Immature natural killer cell (primary cell): ENCODE results near the gene RAB6B. TPM values are rescaled to one million over a fixed set of nuclear protein-coding genes. Genes with fewer than 3 reads are reported as not detected.
"Not testable (repeated sequence)": the region's sequence is repeated elsewhere in the genome, so short reads cannot be mapped to it uniquely, and the experiment has no call there.

Experiments used
- DNase-seq, 3 donors: peaks; one replicate each; pipeline ENCODE4 v3.0.0; 2022; ENCODE audit warnings: mixed read lengths in 1 of 3
- H3K27ac Mint-ChIP-seq, 6 donors: one replicate each; pipeline ENCODE4 v1.8.0; 2020; ENCODE audit warnings: mixed read lengths in 6 of 6, mild to moderate bottlenecking in 5 of 6, inconsistent platforms in 4 of 6, moderate library complexity in 3 of 6
- H3K27me3 Mint-ChIP-seq, 3 donors: one replicate each; pipeline ENCODE4 v1.8.0; 2020 to 2021; ENCODE audit warnings: low read depth in 3 of 3, mild to moderate bottlenecking in 3 of 3, mixed read lengths in 3 of 3, moderate library complexity in 3 of 3, inconsistent platforms in 1 of 3
- H3K36me3 Mint-ChIP-seq, 3 donors: one replicate each; pipeline ENCODE4 v1.8.0; 2020; ENCODE audit warnings: mixed read lengths in 3 of 3, inconsistent platforms in 2 of 3, mild to moderate bottlenecking in 2 of 3
- H3K4me1 Mint-ChIP-seq, 2 donors: one replicate each; pipeline ENCODE4 v1.8.0; 2020; ENCODE audit warnings: inconsistent platforms in 2 of 2, mild to moderate bottlenecking in 2 of 2, mixed read lengths in 2 of 2, moderate library complexity in 1 of 2
- H3K4me3 Mint-ChIP-seq, 5 donors: one replicate each; pipeline ENCODE4 v1.8.0; 2020; ENCODE audit warnings: mild to moderate bottlenecking in 5 of 5, mixed read lengths in 5 of 5, inconsistent platforms in 3 of 5, moderate library complexity in 3 of 5
- H3K9me3 Mint-ChIP-seq, 6 donors: one replicate each; pipeline ENCODE4 v1.8.0; 2020; ENCODE audit warnings: mild to moderate bottlenecking in 6 of 6, mixed read lengths in 6 of 6, inconsistent platforms in 4 of 6, moderate library complexity in 3 of 6
- polyA plus RNA-seq, 3 donors: library from polyadenylated mRNA; unstranded; fragments of 300-500 nt; fragmentation: Illumina TruSeq; gene quantifications; one replicate each; pipeline ENCODE4 v1.2.3, GENCODE V29; 2021

RAB6B gene
- polyA plus RNA-seq, 3 donors from 2014 or later: 0.46 to 0.53 TPM; not detected in 1

DNA sequence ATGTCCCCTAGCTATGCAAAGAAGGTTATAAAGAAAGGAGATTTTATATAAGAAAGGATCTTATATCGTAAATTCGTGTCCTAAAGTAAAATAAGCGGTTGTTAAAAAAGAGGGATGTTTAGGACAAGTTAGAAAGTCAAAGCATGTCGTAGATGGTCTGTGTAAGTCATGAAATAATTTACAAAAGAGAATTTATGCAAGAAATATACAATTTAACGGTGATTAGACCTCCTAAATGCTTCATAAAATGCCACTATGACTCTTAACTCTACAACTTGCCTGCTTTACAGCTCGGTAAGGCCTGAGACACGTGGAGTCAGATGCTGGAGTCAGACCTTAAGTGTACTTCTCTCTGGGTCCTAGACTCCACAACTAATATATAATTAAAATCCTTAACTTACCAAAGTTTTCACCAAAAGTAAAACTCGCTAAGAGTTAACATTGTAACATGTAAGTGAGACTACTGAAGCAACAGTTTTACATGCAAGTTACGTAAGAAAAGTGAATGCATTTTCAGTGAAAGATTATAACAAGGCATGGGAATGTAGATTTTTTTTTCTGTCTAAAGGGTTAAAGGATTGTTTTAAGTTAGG, 103.4 kb downstream of the RAB6B start:
- no peak for DNase-seq
- peaks cover 0 to 13% (median 3%) of the 10 kb centered on the region in 6 donors for H3K9me3 Mint-ChIP-seq
- H3K27ac Mint-ChIP-seq: no peak overlapping the region
- peaks cover 2 to 3% (median 2%) of the 10 kb centered on the region in 3 donors for H3K27me3 Mint-ChIP-seq
- H3K36me3 Mint-ChIP-seq: peaks cover 0 to 6% (median 4%) of the 10 kb centered on the region in 3 donors
- no peak overlapping the region for H3K4me3 Mint-ChIP-seq
- H3K4me1 Mint-ChIP-seq: no peaks in the 10 kb centered on the region

- peaks cover 0 to 3% (median 2%) of the 10 kb centered on the region in 3 donors for H3K27me3 Mint-ChIP-seq
- H3K36me3 Mint-ChIP-seq: peaks cover 0 to 6% (median 3%) of the 10 kb centered on the region in 3 donors
- peaks cover 0 to 12% (median 3%) of the 10 kb centered on the region in 6 donors for H3K9me3 Mint-ChIP-seq
- no peak for DNase-seq
- H3K4me3 Mint-ChIP-seq: no peak overlapping the region
- H3K27ac Mint-ChIP-seq: no peak overlapping the region
- no peaks in the 10 kb centered on the region for H3K4me1 Mint-ChIP-seq
These were observed 107.7 kb downstream of the RAB6B start for GRCh38 chr3:133788024-133788423.

DNA sequence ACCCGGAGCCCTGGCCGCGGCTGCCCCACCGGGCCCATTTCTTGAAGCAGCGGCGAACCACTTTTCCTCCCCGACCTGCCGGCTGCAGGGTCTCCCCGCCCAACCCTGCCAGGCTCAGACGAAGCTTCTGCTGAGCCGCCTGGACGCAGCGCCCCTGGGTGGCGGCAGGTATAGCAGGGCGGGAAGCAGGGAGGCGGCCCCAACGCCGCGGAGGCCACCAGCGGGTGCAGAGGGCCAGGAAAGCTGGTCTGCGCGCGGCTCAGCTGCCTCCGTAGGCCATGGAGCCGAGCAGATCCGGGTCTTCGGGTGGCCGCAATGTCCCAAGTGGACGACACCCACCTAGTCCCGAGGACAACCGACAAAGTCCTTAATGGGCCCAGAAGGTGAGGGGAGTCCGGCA, 111.9 kb downstream of the RAB6B start:
- Mint-ChIP-seq H3K9me3 (no peaks in the 10 kb centered on the region), H3K27ac (no peak overlapping the region), H3K36me3 (no peaks in the 10 kb centered on the region), H3K4me3 (no peak overlapping the region), H3K27me3 (peaks cover 0 to 4% (median 2%) of the 10 kb centered on the region in 3 donors), H3K4me1 (no peaks in the 10 kb centered on the region)
- DNase-seq: no peak

GRCh38 chr3:133782454-133782853, 113.2 kb downstream of the RAB6B start:
- H3K27me3 Mint-ChIP-seq: peaks cover 0 to 6% (median 2%) of the 10 kb centered on the region in 3 donors
- H3K27ac Mint-ChIP-seq: no peak overlapping the region
- no peaks in the 10 kb centered on the region for H3K4me1 Mint-ChIP-seq
- no peak for DNase-seq
- no peaks in the 10 kb centered on the region for H3K36me3 Mint-ChIP-seq
- H3K9me3 Mint-ChIP-seq: no peaks in the 10 kb centered on the region
- H3K4me3 Mint-ChIP-seq: no peak overlapping the region

- peaks cover 0 to 6% (median 2%) of the 10 kb centered on the region in 3 donors for H3K27me3 Mint-ChIP-seq
- no peak for DNase-seq
- no peaks in the 10 kb centered on the region for H3K4me1 Mint-ChIP-seq
- no peaks in the 10 kb centered on the region for H3K9me3 Mint-ChIP-seq
- H3K36me3 Mint-ChIP-seq: no peaks in the 10 kb centered on the region
- no peak overlapping the region for H3K27ac Mint-ChIP-seq
- no peak overlapping the region for H3K4me3 Mint-ChIP-seq
These were observed 114.1 kb downstream of the RAB6B start for GRCh38 chr3:133781570-133781969.

GRCh38 chr3:133780756-133781155, 114.9 kb downstream of the RAB6B start:
- DNase-seq, H3K9me3 Mint-ChIP-seq, H3K36me3 Mint-ChIP-seq, H3K27me3 Mint-ChIP-seq, H3K4me1 Mint-ChIP-seq, H3K27ac Mint-ChIP-seq, H3K4me3 Mint-ChIP-seq: not testable (repeated sequence)

DNA sequence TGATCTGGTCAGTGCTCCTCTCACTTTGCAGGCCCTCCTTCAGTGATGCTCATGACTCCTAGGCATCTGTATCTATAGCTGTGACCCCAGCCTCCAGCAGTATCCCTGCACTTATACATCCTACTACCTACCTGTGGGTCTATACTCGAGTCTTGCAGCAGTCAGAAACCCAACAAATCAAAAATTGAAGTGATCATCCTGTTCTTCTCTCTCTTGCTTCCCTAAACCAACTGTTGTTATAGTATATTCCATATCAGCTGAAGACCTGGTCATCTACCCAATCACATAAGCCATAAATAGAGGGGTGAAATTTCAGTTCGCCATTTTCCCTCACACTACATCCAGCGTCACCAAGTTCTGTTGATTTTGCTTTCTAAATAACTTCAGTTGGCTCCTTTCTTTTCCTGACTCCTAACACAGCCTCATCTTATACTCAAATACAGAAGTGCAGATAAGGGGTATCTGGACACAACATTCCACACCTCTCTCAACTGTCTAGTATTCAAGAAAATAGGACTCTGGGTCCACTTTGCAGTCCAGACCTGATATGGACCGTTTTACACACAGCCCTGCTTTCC, 116.0 kb downstream of the RAB6B start:
- Mint-ChIP-seq H3K27ac (no peak overlapping the region), H3K36me3 (no peaks in the 10 kb centered on the region), H3K9me3 (no peaks in the 10 kb centered on the region), H3K4me3 (no peak overlapping the region), H3K4me1 (no peaks in the 10 kb centered on the region), H3K27me3 (peaks cover 0 to 10% (median 2%) of the 10 kb centered on the region in 3 donors)
- DNase-seq: no peak

DNA sequence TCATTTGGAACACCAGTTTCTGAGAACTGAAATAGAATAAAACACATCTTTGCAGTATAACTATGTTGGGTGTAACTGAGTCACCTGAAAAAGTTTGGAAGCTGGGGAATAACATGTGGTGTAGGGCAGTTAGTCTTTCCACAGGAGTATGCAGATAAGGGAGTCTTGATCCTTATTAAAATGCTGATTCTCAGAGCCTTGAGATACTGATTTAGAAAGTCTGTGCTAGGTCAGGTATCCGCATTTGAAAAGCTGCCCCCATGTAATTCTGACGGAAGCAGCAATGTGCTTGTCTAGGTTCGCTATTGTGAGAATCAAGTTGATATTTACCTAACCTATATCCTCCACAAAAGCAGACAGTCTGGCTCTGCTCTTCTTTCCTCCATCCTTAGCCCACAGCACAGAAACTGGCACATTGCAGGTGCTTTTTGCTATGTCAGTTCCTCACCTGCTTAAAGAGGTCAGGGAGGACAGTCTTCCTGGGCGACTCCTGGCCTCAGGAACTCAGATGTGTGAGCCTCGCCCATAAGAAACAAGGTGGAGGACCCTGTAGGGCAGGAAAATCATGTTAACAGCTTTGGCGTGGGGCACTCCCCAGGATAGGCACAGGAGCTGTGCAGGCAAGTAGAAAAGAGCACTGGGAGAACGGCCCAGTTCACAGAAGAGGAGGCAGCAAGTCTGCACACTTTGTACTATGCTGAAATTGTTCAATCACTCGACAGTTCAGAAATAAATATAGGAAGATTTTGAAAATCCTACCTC, 117.7 kb downstream of the RAB6B start:
- no peak overlapping the region for H3K27ac Mint-ChIP-seq
- H3K4me3 Mint-ChIP-seq: no peak overlapping the region
- peaks cover 0 to 2% (median 0%) of the 10 kb centered on the region in 6 donors for H3K9me3 Mint-ChIP-seq
- peaks cover 2 to 10% (median 4%) of the 10 kb centered on the region in 3 donors for H3K27me3 Mint-ChIP-seq
- no peaks in the 10 kb centered on the region for H3K4me1 Mint-ChIP-seq
- no peaks in the 10 kb centered on the region for H3K36me3 Mint-ChIP-seq
- DNase-seq: no peak

DNA sequence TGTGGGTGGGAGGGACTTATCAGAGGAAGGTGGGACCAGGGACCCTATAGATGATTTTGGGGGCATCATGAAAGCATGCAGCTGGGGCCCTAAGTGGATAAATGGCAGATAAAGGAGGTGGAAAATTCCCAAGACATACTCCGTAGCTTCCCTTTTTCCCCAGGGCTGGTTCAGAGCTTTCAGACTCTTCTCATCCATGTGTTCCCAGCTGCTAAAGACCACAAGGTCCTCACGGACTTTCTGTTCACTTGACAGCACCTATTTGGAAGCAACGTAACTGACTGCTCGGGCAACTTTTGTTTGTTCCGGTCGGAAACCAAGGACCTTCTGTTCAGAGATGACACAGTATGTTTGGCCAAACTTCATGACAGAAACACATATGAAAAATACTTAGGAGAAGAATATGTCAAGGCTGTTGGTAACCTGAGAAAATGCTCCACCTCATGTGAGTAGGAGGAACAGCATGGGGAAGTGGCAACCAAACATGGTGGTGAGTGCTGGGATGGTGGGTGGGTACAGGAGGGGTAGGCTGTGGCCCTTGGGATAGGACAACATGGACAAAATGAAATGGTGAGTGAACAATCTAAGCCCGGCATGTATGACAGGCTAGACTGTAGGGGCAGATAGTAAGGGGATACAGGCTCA, 118.8 kb downstream of the RAB6B start:
- Mint-ChIP-seq H3K27ac (no peak overlapping the region), H3K4me1 (no peaks in the 10 kb centered on the region), H3K36me3 (no peaks in the 10 kb centered on the region), H3K4me3 (no peak overlapping the region), H3K9me3 (peaks cover 0 to 2% (median 0%) of the 10 kb centered on the region in 6 donors), H3K27me3 (peaks cover under 1 to 8% (median 4%) of the 10 kb centered on the region in 3 donors)
- no peak for DNase-seq

- no peak for DNase-seq
- peaks cover 0 to 2% (median 0%) of the 10 kb centered on the region in 6 donors for H3K9me3 Mint-ChIP-seq
- H3K27me3 Mint-ChIP-seq: peaks cover 2 to 8% (median 4%) of the 10 kb centered on the region in 3 donors
- no peaks in the 10 kb centered on the region for H3K4me1 Mint-ChIP-seq
- H3K36me3 Mint-ChIP-seq: no peaks in the 10 kb centered on the region
- H3K27ac Mint-ChIP-seq: no peak overlapping the region
- no peak overlapping the region for H3K4me3 Mint-ChIP-seq
These were observed 119.8 kb downstream of the RAB6B start for GRCh38 chr3:133775835-133776234.

DNA sequence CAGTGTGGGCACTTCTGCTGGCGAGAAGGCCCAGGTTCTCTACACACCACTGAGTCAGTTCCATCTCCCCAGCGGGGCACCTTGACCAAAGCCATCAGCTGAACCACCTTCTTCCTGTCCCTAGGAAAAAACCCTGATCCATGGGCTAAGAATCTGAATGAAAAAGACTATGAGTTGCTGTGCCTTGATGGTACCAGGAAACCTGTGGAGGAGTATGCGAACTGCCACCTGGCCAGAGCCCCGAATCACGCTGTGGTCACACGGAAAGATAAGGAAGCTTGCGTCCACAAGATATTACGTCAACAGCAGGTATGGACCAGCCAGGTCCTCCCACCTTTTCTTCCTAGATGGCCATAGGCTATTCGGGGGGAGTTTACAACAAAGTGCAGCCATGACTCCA, 120.4 kb downstream of the RAB6B start:
- Mint-ChIP-seq H3K4me3 (no peak overlapping the region), H3K9me3 (peaks cover 0 to 2% (median 0%) of the 10 kb centered on the region in 6 donors), H3K36me3 (no peaks in the 10 kb centered on the region), H3K4me1 (no peaks in the 10 kb centered on the region), H3K27me3 (peaks cover 2 to 9% (median 4%) of the 10 kb centered on the region in 3 donors), H3K27ac (no peak overlapping the region)
- no peak for DNase-seq
